Endodermal cell (in vitro differentiated cells): ENCODE results near the gene GGN. TPM values are rescaled to one million over a fixed set of nuclear protein-coding genes. Genes with fewer than 3 reads are reported as not detected.

Source experiments
- DNase-seq: peaks from one replicate; pipeline ENCODE4 v3.0.0-alpha.2; 2017
- H3K27ac ChIP-seq: 2 replicates; pipeline ENCODE4 v1.5.1; 2013; ENCODE audit warnings: mild to moderate bottlenecking, low read depth, low read length, moderate library complexity
- H3K27me3 ChIP-seq: 2 replicates; pipeline ENCODE4 v1.6.1; 2013; ENCODE audit warnings: mild to moderate bottlenecking, low read length, moderate library complexity; ENCODE audit not compliant: insufficient read depth, control insufficient read depth, poor library complexity, severe bottlenecking
- H3K36me3 ChIP-seq: 2 replicates; pipeline ENCODE4 v1.7.0; 2013; ENCODE audit warnings: mild to moderate bottlenecking, low read length, moderate library complexity; ENCODE audit not compliant: control insufficient read depth, insufficient read depth
- H3K4me1 ChIP-seq: one replicate; pipeline ENCODE4 v1.7.0; 2013; ENCODE audit warnings: low read length; ENCODE audit not compliant: control insufficient read depth, insufficient read depth
- H3K4me3 ChIP-seq: 2 replicates; pipeline ENCODE4 v1.5.1; 2013; ENCODE audit warnings: mild to moderate bottlenecking, low read length, moderate library complexity
- H3K9ac ChIP-seq: 2 replicates; pipeline ENCODE4 v1.6.1; 2013; ENCODE audit warnings: mild to moderate bottlenecking, low read length, moderate library complexity; ENCODE audit not compliant: poor library complexity, severe bottlenecking; ENCODE audit errors: extremely low read depth
- H3K9me3 ChIP-seq: 2 replicates; pipeline ENCODE4 v1.6.1; 2013; ENCODE audit warnings: mild to moderate bottlenecking, low read length, moderate library complexity; ENCODE audit not compliant: control insufficient read depth
- H3K27ac Mint-ChIP-seq: 2 replicates; pipeline ENCODE4 v1.8.0; 2020; ENCODE audit warnings: mixed read lengths
- H3K27me3 Mint-ChIP-seq: 2 replicates; pipeline ENCODE4 v1.8.0; 2021; ENCODE audit warnings: mild to moderate bottlenecking, mixed read lengths; ENCODE audit not compliant: insufficient read depth
- H3K36me3 Mint-ChIP-seq: 2 replicates; pipeline ENCODE4 v1.8.0; 2020; ENCODE audit warnings: low read depth, mixed read lengths
- H3K4me1 Mint-ChIP-seq: 2 replicates; pipeline ENCODE4 v1.8.0; 2020; ENCODE audit warnings: mixed read lengths
- H3K4me3 Mint-ChIP-seq: 2 replicates; pipeline ENCODE4 v1.8.0; 2020; ENCODE audit warnings: mild to moderate bottlenecking, moderate library complexity, mixed read lengths
- H3K9me3 Mint-ChIP-seq: 2 replicates; pipeline ENCODE4 v1.8.0; 2020; ENCODE audit warnings: mild to moderate bottlenecking, mixed read lengths
- CTCF ChIP-seq: fragments of 200-600 bp; sonication (generic); conservative IDR thresholded peaks from 2 replicates; pipeline ENCODE4 v1.5.0; 2021; ENCODE audit warnings: antibody characterized with exemption, mild to moderate bottlenecking
- WGBS, 2 experiments: methylation state at CpG; one replicate each; pipeline versions ENCODE4 v1.1.5 to v1.1.7; 2013; ENCODE audit warnings: missing lambda C conversion rate in 2 of 2, mixed read lengths in 1 of 2; ENCODE audit not compliant: insufficient coverage in 1 of 2, insufficient read length in 1 of 2; 5-methylcytosine and 5-hydroxymethylcytosine counted together
- total RNA-seq, 2 donors: library from RNA; stranded (reverse); fragmentation: NEBNext Ultra II Directional in 1 of 2; extraction: Animal tissue kit (Norgen Biotek cat#: 25700) in 1 of 2; gene quantifications; 2 replicates in 1 of 2; 3 replicates in 1 of 2; pipeline ENCODE4 v1.2.1, GENCODE V29; 2021

GGN gene
- total RNA-seq, 2 donors from 2014 or later = 0.99 to 2.1 TPM

- Mint-ChIP-seq H3K9me3 (peaks cover 18% of the 10 kb centered on the region), H3K36me3 (no peaks in the 10 kb centered on the region), H3K27me3 (peaks cover 61% of the 10 kb centered on the region), H3K27ac (no peak overlapping the region), H3K4me1 (peaks cover 4% of the 10 kb centered on the region), H3K4me3 (peak overlapping the region; percentile 73)
- Histone ChIP-seq H3K9me3 (peaks cover 7% of the 10 kb centered on the region), H3K27ac (no peak overlapping the region), H3K4me1 (no peaks in the 10 kb centered on the region), H3K4me3 (no peak overlapping the region), H3K27me3 (peaks cover 51% of the 10 kb centered on the region), H3K9ac (no peak overlapping the region), H3K36me3 (no peaks in the 10 kb centered on the region)
- TF ChIP-seq CTCF = no peak
- 93 to 94% methylated on average over 3 to 9 of the region's 9 CpGs for WGBS, 2 experiments
- DNase-seq = no peak
Measured at GRCh38 chr19:38360351-38360750, 27.5 kb downstream of the GGN start.

- peaks cover 51% of the 10 kb centered on the region for H3K27me3 ChIP-seq
- no peak overlapping the region for H3K9ac ChIP-seq
- no peak overlapping the region for H3K27ac ChIP-seq
- no peaks in the 10 kb centered on the region for H3K4me1 ChIP-seq
- H3K27ac Mint-ChIP-seq = no peak overlapping the region
- H3K36me3 ChIP-seq = no peaks in the 10 kb centered on the region
- H3K9me3 ChIP-seq = no peaks in the 10 kb centered on the region
- peaks cover 61% of the 10 kb centered on the region for H3K27me3 Mint-ChIP-seq
- no peak for TF ChIP-seq CTCF
- peaks cover 8% of the 10 kb centered on the region for H3K9me3 Mint-ChIP-seq
- WGBS, 2 experiments = 72 to 79% methylated on average over 6 to 18 of the region's 18 CpGs
- DNase-seq = no peak
- no peak overlapping the region for H3K4me3 Mint-ChIP-seq
- H3K4me3 ChIP-seq = no peak overlapping the region
- H3K36me3 Mint-ChIP-seq = no peaks in the 10 kb centered on the region
- peaks cover 4% of the 10 kb centered on the region for H3K4me1 Mint-ChIP-seq
Measured at GRCh38 chr19:38359242-38360021, 28.4 kb downstream of the GGN start.

- no peak overlapping the region for H3K4me3 Mint-ChIP-seq
- H3K9me3 ChIP-seq = no peaks in the 10 kb centered on the region
- no peaks in the 10 kb centered on the region for H3K36me3 ChIP-seq
- H3K36me3 Mint-ChIP-seq = no peaks in the 10 kb centered on the region
- H3K4me1 ChIP-seq = no peaks in the 10 kb centered on the region
- no peak overlapping the region for H3K4me3 ChIP-seq
- H3K27ac ChIP-seq = no peak overlapping the region
- no peak overlapping the region for H3K9ac ChIP-seq
- peaks cover 9% of the 10 kb centered on the region for H3K4me1 Mint-ChIP-seq
- H3K27ac Mint-ChIP-seq = no peak overlapping the region
- DNase-seq = no peak
- peaks cover 56% of the 10 kb centered on the region for H3K27me3 Mint-ChIP-seq
- H3K9me3 Mint-ChIP-seq = no peaks in the 10 kb centered on the region
- 65 to 73% methylated on average over 3 to 5 of the region's 5 CpGs for WGBS, 2 experiments
- no peak for TF ChIP-seq CTCF
- peaks cover 51% of the 10 kb centered on the region for H3K27me3 ChIP-seq
Measured at GRCh38 chr19:38358071-38358470, 29.8 kb downstream of the GGN start.
